ENCODE data around the gene SCUBE1.

Gene SCUBE1

GRCh38 chr22:43173976-43174720 is 169.0 kb downstream of the SCUBE1 start:
- no peak for DNase-seq (ENCODE audit: low read depth)

- DNase-seq (ENCODE audit: low read depth), result no peak
Measured at GRCh38 chr22:43173566-43173965, 169.6 kb downstream of the SCUBE1 start.

GRCh38 chr22:43172191-43172590 is 171.0 kb downstream of the SCUBE1 start:
- no peak for DNase-seq (ENCODE audit: low read depth)

GRCh38 chr22:43171607-43172006 is 171.6 kb downstream of the SCUBE1 start:
- no peak for DNase-seq (ENCODE audit: low read depth)

GRCh38 chr22:43171019-43171491 is 172.1 kb downstream of the SCUBE1 start:
- no peak for DNase-seq (ENCODE audit: low read depth)

- DNase-seq (ENCODE audit: low read depth), result no peak
Measured at GRCh38 chr22:43170131-43170480, 173.1 kb downstream of the SCUBE1 start.

- no peak for DNase-seq (ENCODE audit: low read depth)
Measured at GRCh38 chr22:43169310-43170130, 173.7 kb downstream of the SCUBE1 start.

GRCh38 chr22:43168471-43169309 is 174.5 kb downstream of the SCUBE1 start:
- no peak for DNase-seq (ENCODE audit: low read depth)

GRCh38 chr22:43167001-43167589 is 176.1 kb downstream of the SCUBE1 start:
- no peak for DNase-seq (ENCODE audit: low read depth)

GRCh38 chr22:43166132-43166930 is 176.8 kb downstream of the SCUBE1 start:
- no peak for DNase-seq (ENCODE audit: low read depth)

GRCh38 chr22:43164636-43165035 is 178.5 kb downstream of the SCUBE1 start:
- no peak for DNase-seq (ENCODE audit: low read depth)

GRCh38 chr22:43163241-43163795 is 179.9 kb downstream of the SCUBE1 start:
- DNase-seq (ENCODE audit: low read depth), result no peak

- DNase-seq (ENCODE audit: low read depth), result no peak
Measured at GRCh38 chr22:43162412-43163150, 180.6 kb downstream of the SCUBE1 start.

- no peak for DNase-seq (ENCODE audit: low read depth)
Measured at GRCh38 chr22:43160497-43161126, 182.6 kb downstream of the SCUBE1 start.

GRCh38 chr22:43159484-43160178 is 183.5 kb downstream of the SCUBE1 start:
- no peak for DNase-seq (ENCODE audit: low read depth)

GRCh38 chr22:43158778-43159483 is 184.2 kb downstream of the SCUBE1 start:
- no peak for DNase-seq (ENCODE audit: low read depth)

GRCh38 chr22:43157874-43158546 is 185.2 kb downstream of the SCUBE1 start:
- no peak for DNase-seq (ENCODE audit: low read depth)

GRCh38 chr22:43156413-43156812 is 186.8 kb downstream of the SCUBE1 start:
- DNase-seq (ENCODE audit: low read depth), result no peak

Data from fibroblast of the conjunctiva (primary cell).